Common myeloid progenitor, CD34-positive (primary cell): ENCODE results near the gene CADPS.

Experiments used
- CTCF ChIA-PET: fragments of 350-600 bp; sonication (Branson Sonifier 250); formaldehyde crosslinking; loops from one replicate; lab custom pipeline; 2021; ENCODE audit warnings: antibody characterized with exemption; lab: Charles Lee
- POLR2A ChIA-PET: fragments of 350-600 bp; sonication (Branson Sonifier 250); formaldehyde crosslinking; loops from one replicate; lab custom pipeline; 2021; ENCODE audit warnings: antibody characterized with exemption; lab: Charles Lee
- DNase-seq, 3 donors: peaks; one replicate each; pipeline versions ENCODE4 v3.0.0 to v3.0.0-alpha.2; 2013
- H3K27ac ChIP-seq, 2 experiments: 1 replicate in 1 of 2; 2 replicates in 1 of 2; pipeline ENCODE4 v1.7.0; 2013; ENCODE audit warnings: inconsistent platforms in 2 of 2, low read length in 2 of 2, mild to moderate bottlenecking in 2 of 2, low read depth in 1 of 2, moderate library complexity in 1 of 2; ENCODE audit not compliant: severe bottlenecking in 2 of 2, insufficient read depth in 1 of 2, poor library complexity in 1 of 2
- H3K27me3 ChIP-seq, 5 experiments: replicated peaks in 2 of 5; 1 replicate in 3 of 5; 2 replicates in 2 of 5; pipeline versions ENCODE4 v1.6.1 to v1.7.0; 2013; ENCODE audit warnings: low read length in 4 of 5, mild to moderate bottlenecking in 2 of 5, moderate library complexity in 2 of 5, inconsistent platforms in 1 of 5; ENCODE audit not compliant: insufficient read depth in 5 of 5, control insufficient read depth in 4 of 5
- H3K36me3 ChIP-seq, 4 experiments: 1 replicate in 2 of 4; 2 replicates in 2 of 4; pipeline versions ENCODE4 v1.6.1 to v1.7.0; 2013; ENCODE audit warnings: low read length in 3 of 4, control low read depth in 1 of 4, mild to moderate bottlenecking in 1 of 4; ENCODE audit not compliant: control insufficient read depth in 4 of 4, insufficient read depth in 4 of 4
- H3K4me1 ChIP-seq, 4 experiments: 1 replicate in 3 of 4; 2 replicates in 1 of 4; pipeline versions ENCODE4 v1.6.1 to v1.7.1; 2013; ENCODE audit warnings: low read length in 3 of 4, mild to moderate bottlenecking in 3 of 4, control low read depth in 1 of 4, inconsistent platforms in 1 of 4, moderate library complexity in 1 of 4; ENCODE audit not compliant: control insufficient read depth in 4 of 4, insufficient read depth in 4 of 4; ENCODE audit errors: control extremely low read depth in 1 of 4
- H3K4me3 ChIP-seq, 7 experiments: 1 replicate in 4 of 7; 2 replicates in 3 of 7; pipeline versions ENCODE4 v1.5.1 to v1.7.0; 2013; ENCODE audit warnings: mild to moderate bottlenecking in 7 of 7, low read length in 6 of 7, moderate library complexity in 6 of 7, inconsistent platforms in 2 of 7, low read depth in 2 of 7, control low read depth in 1 of 7; ENCODE audit not compliant: insufficient read depth in 4 of 7, control insufficient read depth in 1 of 7; ENCODE audit errors: extremely low read depth in 1 of 7
- H3K9me3 ChIP-seq, 5 experiments: 1 replicate in 4 of 5; 2 replicates in 1 of 5; pipeline versions ENCODE4 v1.6.1 to v1.7.1; 2013; ENCODE audit warnings: low read length in 4 of 5, mild to moderate bottlenecking in 2 of 5, inconsistent platforms in 1 of 5, low read depth in 1 of 5, moderate library complexity in 1 of 5; ENCODE audit not compliant: control insufficient read depth in 4 of 5, insufficient read depth in 2 of 5; ENCODE audit errors: control extremely low read depth in 1 of 5
- WGBS: methylation state at CpG from one replicate; pipeline ENCODE4 v1.1.5; 2013; ENCODE audit not compliant: insufficient coverage; 5-methylcytosine and 5-hydroxymethylcytosine counted together

Gene CADPS

GRCh38 chr3:62678841-62679240 lies 196.4 kb downstream of the CADPS start:
- POLR2A ChIA-PET, result no interaction called here
- Histone ChIP-seq H3K4me3 (no peak overlapping the region), H3K9me3 (no peaks in the 10 kb centered on the region), H3K27me3 (peaks cover 0 to 9% (median 0%) of the 10 kb centered on the region in 5 experiments), H3K36me3 (no peaks in the 10 kb centered on the region), H3K27ac (no peak overlapping the region), H3K4me1 (no peaks in the 10 kb centered on the region)
- 14% methylated on average over 1 of the region's 3 CpGs for WGBS
- DNase-seq, result no peak
- CTCF ChIA-PET, result no interaction called here

- POLR2A ChIA-PET, result no interaction called here
- Histone ChIP-seq H3K4me1 (no peaks in the 10 kb centered on the region), H3K27ac (no peak overlapping the region), H3K27me3 (peaks cover 0 to 9% (median 0%) of the 10 kb centered on the region in 5 experiments), H3K9me3 (no peaks in the 10 kb centered on the region), H3K36me3 (no peaks in the 10 kb centered on the region), H3K4me3 (no peak overlapping the region)
- no peak for DNase-seq
- WGBS, result no CpG with 5 or more reads among the region's 1 CpG
- CTCF ChIA-PET, result no interaction called here
Observed at GRCh38 chr3:62677926-62678325, 197.3 kb downstream of the CADPS start.

- Histone ChIP-seq H3K9me3 (no peaks in the 10 kb centered on the region), H3K4me3 (no peak overlapping the region), H3K4me1 (no peaks in the 10 kb centered on the region), H3K27ac (no peak overlapping the region), H3K27me3 (peaks cover 0 to 9% (median 0%) of the 10 kb centered on the region in 5 experiments), H3K36me3 (no peaks in the 10 kb centered on the region)
- ChIA-PET CTCF (no interaction called here), POLR2A (interaction anchor here (0.6 kb wide), 1 partner anchor 342 kb away, joined by 5 read pairs; no protein-coding TSS in a partner anchor)
- no peak for DNase-seq
- WGBS, result 74% methylated on average over 3 of the region's 3 CpGs
Observed at GRCh38 chr3:62676689-62677271, 198.4 kb downstream of the CADPS start.

GRCh38 chr3:62675492-62675891 lies 199.7 kb downstream of the CADPS start:
- Histone ChIP-seq H3K36me3 (no peaks in the 10 kb centered on the region), H3K9me3 (no peaks in the 10 kb centered on the region), H3K27ac (no peak overlapping the region), H3K4me3 (no peak overlapping the region), H3K27me3 (peaks cover 0 to 10% (median 0%) of the 10 kb centered on the region in 5 experiments), H3K4me1 (no peaks in the 10 kb centered on the region)
- no peak for DNase-seq
- POLR2A ChIA-PET, result no interaction called here
- WGBS, result no CpG with 5 or more reads among the region's 1 CpG
- CTCF ChIA-PET, result no interaction called here

GRCh38 chr3:62672988-62673313 lies 202.3 kb downstream of the CADPS start:
- ChIA-PET CTCF (no interaction called here), POLR2A (no interaction called here)
- no peak overlapping the region for H3K4me3 ChIP-seq
- H3K36me3 ChIP-seq, result no peaks in the 10 kb centered on the region
- peaks cover 0 to 6% (median 0%) of the 10 kb centered on the region in 5 experiments for H3K27me3 ChIP-seq
- DNase-seq, result no peak
- no peaks in the 10 kb centered on the region for H3K4me1 ChIP-seq
- no peaks in the 10 kb centered on the region for H3K9me3 ChIP-seq
- H3K27ac ChIP-seq, result no peak overlapping the region

- no peaks in the 10 kb centered on the region for H3K9me3 ChIP-seq
- no peak overlapping the region for H3K27ac ChIP-seq
- WGBS, result 84% methylated on average over 10 of the region's 10 CpGs
- ChIA-PET CTCF (no interaction called here), POLR2A (no interaction called here)
- DNase-seq, result no peak
- no peaks in the 10 kb centered on the region for H3K36me3 ChIP-seq
- peaks cover 0 to 4% (median 0%) of the 10 kb centered on the region in 5 experiments for H3K27me3 ChIP-seq
- no peak overlapping the region for H3K4me3 ChIP-seq
- no peaks in the 10 kb centered on the region for H3K4me1 ChIP-seq
Observed at GRCh38 chr3:62672270-62672987, 202.8 kb downstream of the CADPS start.

GRCh38 chr3:62670351-62670750 lies 204.9 kb downstream of the CADPS start:
- CTCF ChIA-PET, result no interaction called here
- DNase-seq, result no peak
- Histone ChIP-seq H3K27ac (no peak overlapping the region), H3K9me3 (no peaks in the 10 kb centered on the region), H3K4me1 (no peaks in the 10 kb centered on the region), H3K27me3 (peaks cover 0 to 10% (median 4%) of the 10 kb centered on the region in 5 experiments), H3K36me3 (no peaks in the 10 kb centered on the region), H3K4me3 (no peak overlapping the region)
- POLR2A ChIA-PET, result interaction anchor here (0.7 kb wide), 1 partner anchor 21 kb away, joined by 3 read pairs; no protein-coding TSS in a partner anchor
